ENCODE data around the gene GLRA3.

The GLRA3 gene

GRCh38 chr4:174657472-174657871 lies 171.6 kb downstream of the GLRA3 start:
- TF ChIP-seq POLR2AphosphoS5 (IDR thresholded peaks at IDR 0.05; ENCODE audit: low read depth, low read length) (no peak), SIN3A (IDR thresholded peaks at IDR 0.05; ENCODE audit: borderline replicate concordance, insufficient read depth, low read length) (no peak), TAF1 (IDR thresholded peaks at IDR 0.05; ENCODE audit: borderline replicate concordance, insufficient read depth, low read length) (no peak), FOXP2 (optimal IDR thresholded peaks at IDR 0.05; ENCODE audit: borderline replicate concordance, extremely low read depth, extremely low read length, insufficient read depth) (no peak)
- TF ChIP-seq, protein P1, sequence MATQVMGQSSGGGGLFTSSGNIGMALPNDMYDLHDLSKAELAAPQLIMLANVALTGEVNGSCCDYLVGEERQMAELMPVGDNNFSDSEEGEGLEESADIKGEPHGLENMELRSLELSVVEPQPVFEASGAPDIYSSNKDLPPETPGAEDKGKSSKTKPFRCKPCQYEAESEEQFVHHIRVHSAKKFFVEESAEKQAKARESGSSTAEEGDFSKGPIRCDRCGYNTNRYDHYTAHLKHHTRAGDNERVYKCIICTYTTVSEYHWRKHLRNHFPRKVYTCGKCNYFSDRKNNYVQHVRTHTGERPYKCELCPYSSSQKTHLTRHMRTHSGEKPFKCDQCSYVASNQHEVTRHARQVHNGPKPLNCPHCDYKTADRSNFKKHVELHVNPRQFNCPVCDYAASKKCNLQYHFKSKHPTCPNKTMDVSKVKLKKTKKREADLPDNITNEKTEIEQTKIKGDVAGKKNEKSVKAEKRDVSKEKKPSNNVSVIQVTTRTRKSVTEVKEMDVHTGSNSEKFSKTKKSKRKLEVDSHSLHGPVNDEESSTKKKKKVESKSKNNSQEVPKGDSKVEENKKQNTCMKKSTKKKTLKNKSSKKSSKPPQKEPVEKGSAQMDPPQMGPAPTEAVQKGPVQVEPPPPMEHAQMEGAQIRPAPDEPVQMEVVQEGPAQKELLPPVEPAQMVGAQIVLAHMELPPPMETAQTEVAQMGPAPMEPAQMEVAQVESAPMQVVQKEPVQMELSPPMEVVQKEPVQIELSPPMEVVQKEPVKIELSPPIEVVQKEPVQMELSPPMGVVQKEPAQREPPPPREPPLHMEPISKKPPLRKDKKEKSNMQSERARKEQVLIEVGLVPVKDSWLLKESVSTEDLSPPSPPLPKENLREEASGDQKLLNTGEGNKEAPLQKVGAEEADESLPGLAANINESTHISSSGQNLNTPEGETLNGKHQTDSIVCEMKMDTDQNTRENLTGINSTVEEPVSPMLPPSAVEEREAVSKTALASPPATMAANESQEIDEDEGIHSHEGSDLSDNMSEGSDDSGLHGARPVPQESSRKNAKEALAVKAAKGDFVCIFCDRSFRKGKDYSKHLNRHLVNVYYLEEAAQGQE (IDR thresholded peaks at IDR 0.05; ENCODE audit: insufficient read depth in 1 of 2, low read depth in 2 of 2, low read length in 2 of 2) = no peak

DNA sequence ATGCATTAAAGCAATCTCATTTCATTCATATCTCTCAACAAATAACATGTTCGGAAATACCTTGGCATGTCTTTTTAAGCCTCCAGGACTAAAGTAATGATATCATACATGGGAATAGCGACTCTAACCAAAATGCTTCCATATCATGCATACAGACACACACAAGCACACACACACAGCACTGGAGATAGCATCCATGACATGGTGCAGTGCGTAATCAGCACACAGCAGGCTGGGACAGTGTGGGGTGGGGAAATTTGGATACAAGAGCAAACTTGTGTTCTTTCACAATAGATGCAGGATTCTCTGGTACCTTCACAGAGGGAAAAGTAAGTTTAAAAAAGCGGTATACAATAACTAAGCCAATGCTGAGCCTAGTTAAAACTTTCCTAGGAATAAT lies 174.4 kb downstream of the GLRA3 start:
- TF ChIP-seq POLR2AphosphoS5 (IDR thresholded peaks at IDR 0.05; ENCODE audit: low read depth, low read length) (no peak), TAF1 (IDR thresholded peaks at IDR 0.05; ENCODE audit: borderline replicate concordance, insufficient read depth, low read length) (no peak), SIN3A (IDR thresholded peaks at IDR 0.05; ENCODE audit: borderline replicate concordance, insufficient read depth, low read length) (no peak), FOXP2 (optimal IDR thresholded peaks at IDR 0.05; ENCODE audit: borderline replicate concordance, extremely low read depth, extremely low read length, insufficient read depth) (no peak)
- TF ChIP-seq, protein P1 (IDR thresholded peaks at IDR 0.05; ENCODE audit: insufficient read depth in 1 of 2, low read depth in 2 of 2, low read length in 2 of 2) = no peak

DNA sequence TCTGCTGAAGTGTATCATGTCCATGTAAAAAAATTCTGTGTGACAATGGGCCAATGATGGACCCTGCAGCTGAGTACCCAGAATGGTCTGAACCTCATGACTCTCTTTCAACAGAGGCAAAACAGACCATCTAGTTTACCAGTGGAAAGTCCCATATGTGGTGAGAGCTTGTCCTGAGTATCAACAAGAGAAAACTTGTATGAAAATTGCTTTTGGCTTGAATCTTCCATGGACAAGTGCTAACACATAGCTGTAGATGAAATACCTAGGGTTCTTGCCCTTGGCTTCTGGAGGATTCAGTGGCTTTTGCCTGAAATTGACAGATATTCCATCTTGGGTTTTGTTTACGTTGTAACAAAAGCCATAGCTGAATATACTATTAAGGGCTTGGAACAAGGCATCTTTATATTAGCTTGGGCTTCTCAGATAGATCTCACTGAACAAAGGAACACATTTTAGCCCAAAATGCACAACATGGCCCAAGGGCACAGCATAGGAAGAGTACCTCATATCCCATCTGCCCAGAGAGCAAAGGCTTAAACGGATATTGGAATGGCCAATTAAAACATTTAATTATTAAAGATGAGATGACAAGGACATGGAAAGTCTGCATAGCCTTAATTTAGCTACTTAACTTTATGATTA lies 178.2 kb downstream of the GLRA3 start:
- TF ChIP-seq FOXP2 (optimal IDR thresholded peaks at IDR 0.05; ENCODE audit: borderline replicate concordance, extremely low read depth, extremely low read length, insufficient read depth) = no peak
- no peak for TF ChIP-seq SIN3A (IDR thresholded peaks at IDR 0.05; ENCODE audit: borderline replicate concordance, insufficient read depth, low read length)

GRCh38 chr4:174648812-174649211 lies 180.2 kb downstream of the GLRA3 start:
- TF ChIP-seq, protein P1 (IDR thresholded peaks at IDR 0.05; ENCODE audit: insufficient read depth in 1 of 2, low read depth in 2 of 2, low read length in 2 of 2) = no peak
- TF ChIP-seq POLR2AphosphoS5 (IDR thresholded peaks at IDR 0.05; ENCODE audit: low read depth, low read length) (no peak), TAF1 (IDR thresholded peaks at IDR 0.05; ENCODE audit: borderline replicate concordance, insufficient read depth, low read length) (no peak), SIN3A (IDR thresholded peaks at IDR 0.05; ENCODE audit: borderline replicate concordance, insufficient read depth, low read length) (no peak), FOXP2 (optimal IDR thresholded peaks at IDR 0.05; ENCODE audit: borderline replicate concordance, extremely low read depth, extremely low read length, insufficient read depth) (no peak)

GRCh38 chr4:174646326-174646725 lies 182.7 kb downstream of the GLRA3 start:
- TF ChIP-seq SIN3A (IDR thresholded peaks at IDR 0.05; ENCODE audit: borderline replicate concordance, insufficient read depth, low read length) = no peak
- TF ChIP-seq, protein P1 (IDR thresholded peaks at IDR 0.05; ENCODE audit: insufficient read depth in 1 of 2, low read depth in 2 of 2, low read length in 2 of 2) = no peak
- no peak for TF ChIP-seq FOXP2 (optimal IDR thresholded peaks at IDR 0.05; ENCODE audit: borderline replicate concordance, extremely low read depth, extremely low read length, insufficient read depth)
- TF ChIP-seq TAF1 (IDR thresholded peaks at IDR 0.05; ENCODE audit: borderline replicate concordance, insufficient read depth, low read length) = no peak
- no peak for TF ChIP-seq POLR2AphosphoS5 (IDR thresholded peaks at IDR 0.05; ENCODE audit: low read depth, low read length)

Measured in PFSK-1 (cell line).